Neural crest cell (in vitro differentiated cells): ENCODE data around the gene HES3. TPM values are rescaled to one million over a fixed set of nuclear protein-coding genes. Genes with fewer than 3 reads are reported as not detected.

Source experiments
- DNase-seq: peaks from one replicate; pipeline ENCODE4 v3.0.0; 2021; ENCODE audit warnings: low read depth, mixed read lengths, low spot score
- H3K27ac Mint-ChIP-seq: one replicate; pipeline ENCODE4 v1.8.0; 2021; ENCODE audit warnings: mild to moderate bottlenecking, mixed read lengths; ENCODE audit not compliant: unreplicated experiment
- H3K27me3 Mint-ChIP-seq: 2 replicates; pipeline ENCODE4 v1.8.0; 2021; ENCODE audit warnings: low read depth, mild to moderate bottlenecking, mixed read lengths
- H3K36me3 Mint-ChIP-seq: 2 replicates; pipeline ENCODE4 v1.8.0; 2021; ENCODE audit warnings: low read depth, mild to moderate bottlenecking, mixed read lengths
- H3K4me1 Mint-ChIP-seq: 2 replicates; pipeline ENCODE4 v1.8.0; 2021; ENCODE audit warnings: mixed read lengths
- H3K4me3 Mint-ChIP-seq: one replicate; pipeline ENCODE4 v1.8.0; 2021; ENCODE audit warnings: mild to moderate bottlenecking, mixed read lengths
- H3K9me3 Mint-ChIP-seq: 2 replicates; pipeline ENCODE4 v1.8.0; 2021; ENCODE audit warnings: mixed read lengths
- CTCF ChIP-seq: fragments of 200-600 bp; sonication (generic); conservative IDR thresholded peaks from 2 replicates; pipeline ENCODE4 v1.5.0; 2021; ENCODE audit warnings: antibody characterized with exemption, mild to moderate bottlenecking
- total RNA-seq: library from RNA; stranded (reverse); gene quantifications from 2 replicates; pipeline ENCODE4 v1.2.1, GENCODE V29; 2021

HES3 gene
- total RNA-seq, 1 donor from 2014 or later, result 23.6 TPM

- Mint-ChIP-seq H3K4me1 (peaks cover 24% of the 10 kb centered on the region), H3K36me3 (peaks cover 24% of the 10 kb centered on the region), H3K9me3 (no peaks in the 10 kb centered on the region), H3K27ac (no peak overlapping the region), H3K27me3 (no peaks in the 10 kb centered on the region), H3K4me3 (no peak overlapping the region)
- DNase-seq, result no peak
- TF ChIP-seq CTCF, result no peak
Observed at GRCh38 chr1:6222636-6223035, 21.3 kb upstream of the HES3 start.

- Mint-ChIP-seq H3K27ac (no peak overlapping the region), H3K36me3 (peaks cover 24% of the 10 kb centered on the region), H3K4me3 (no peak overlapping the region), H3K4me1 (peaks cover 24% of the 10 kb centered on the region), H3K27me3 (no peaks in the 10 kb centered on the region), H3K9me3 (no peaks in the 10 kb centered on the region)
- no peak for TF ChIP-seq CTCF
- DNase-seq, result no peak
Observed at GRCh38 chr1:6223617-6224016, 20.4 kb upstream of the HES3 start.

GRCh38 chr1:6224718-6225117 lies 19.3 kb upstream of the HES3 start:
- no peak for TF ChIP-seq CTCF
- no peaks in the 10 kb centered on the region for H3K9me3 Mint-ChIP-seq
- no peak overlapping the region for H3K4me3 Mint-ChIP-seq
- H3K4me1 Mint-ChIP-seq, result peaks cover 24% of the 10 kb centered on the region
- no peak for DNase-seq
- H3K36me3 Mint-ChIP-seq, result peaks cover 24% of the 10 kb centered on the region
- no peaks in the 10 kb centered on the region for H3K27me3 Mint-ChIP-seq
- no peak overlapping the region for H3K27ac Mint-ChIP-seq

GRCh38 chr1:6225651-6226050 lies 18.3 kb upstream of the HES3 start:
- Mint-ChIP-seq H3K9me3 (no peaks in the 10 kb centered on the region), H3K4me1 (peaks cover 24% of the 10 kb centered on the region), H3K27ac (peak overlapping the region; percentile 43), H3K36me3 (peaks cover 20% of the 10 kb centered on the region), H3K27me3 (no peaks in the 10 kb centered on the region), H3K4me3 (no peak overlapping the region)
- DNase-seq, result no peak
- no peak for TF ChIP-seq CTCF

GRCh38 chr1:6233376-6233775 lies 10.6 kb upstream of the HES3 start:
- no peak for DNase-seq
- Mint-ChIP-seq H3K36me3 (peaks cover 9% of the 10 kb centered on the region), H3K27ac (no peak overlapping the region), H3K4me1 (peaks cover 26% of the 10 kb centered on the region), H3K9me3 (no peaks in the 10 kb centered on the region), H3K4me3 (peak overlapping the region; percentile 94), H3K27me3 (no peaks in the 10 kb centered on the region)
- no peak for TF ChIP-seq CTCF
